MV-4-11 (cell line): Measurements from ENCODE around the gene SOX8.

Source experiments
- DNase-seq: peaks from one replicate; lab custom pipeline; 2025; lab: John Stamatoyannopoulos, UW

The SOX8 gene

DNA sequence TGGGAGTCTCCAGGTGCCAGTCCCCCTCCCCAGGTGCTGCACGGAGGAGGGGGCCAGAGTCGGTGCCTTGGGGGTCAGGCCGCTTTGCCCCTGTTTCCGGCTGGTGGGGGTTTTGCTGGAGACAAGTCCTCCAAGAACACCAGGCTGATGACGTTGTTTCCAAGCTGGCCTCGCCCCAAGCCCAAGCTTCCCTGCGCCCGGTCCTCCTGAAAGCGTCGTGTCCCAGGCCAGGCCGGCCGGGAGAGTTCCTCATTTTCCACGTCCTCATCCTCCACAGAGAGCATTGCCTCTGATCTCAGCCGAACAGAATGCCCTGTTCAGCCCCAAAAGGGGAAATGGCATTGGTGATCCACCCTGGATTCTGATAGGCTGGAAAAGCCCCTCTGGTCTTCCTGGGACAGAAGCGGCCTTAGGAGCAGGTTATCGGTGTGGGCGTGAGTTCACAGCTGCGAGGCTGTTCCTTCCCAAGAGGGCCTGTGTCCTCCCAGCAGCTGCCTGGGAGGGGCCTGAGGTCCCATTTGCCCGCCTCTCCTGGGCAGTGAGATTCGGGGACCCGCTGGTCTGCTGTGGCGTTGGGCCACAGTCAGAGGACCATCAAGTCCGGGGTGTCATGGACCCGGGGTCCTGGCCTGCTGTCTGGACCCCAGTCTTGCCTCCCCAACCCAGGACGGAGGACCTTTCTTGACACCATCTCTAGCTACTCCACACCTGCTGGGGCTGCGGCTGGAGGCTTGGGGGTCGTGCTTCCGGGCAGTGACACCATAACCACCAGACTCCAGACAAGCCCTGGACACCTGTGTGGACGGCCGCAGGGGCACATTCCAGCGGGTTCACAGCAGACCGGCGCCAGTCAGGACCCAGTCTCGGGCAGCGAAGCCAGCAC lies 7.1 kb downstream of the SOX8 start:
- DNase-seq: no peak

- DNase-seq: no peak
Observed at GRCh38 chr16:989354-989814, 7.8 kb downstream of the SOX8 start.

DNA sequence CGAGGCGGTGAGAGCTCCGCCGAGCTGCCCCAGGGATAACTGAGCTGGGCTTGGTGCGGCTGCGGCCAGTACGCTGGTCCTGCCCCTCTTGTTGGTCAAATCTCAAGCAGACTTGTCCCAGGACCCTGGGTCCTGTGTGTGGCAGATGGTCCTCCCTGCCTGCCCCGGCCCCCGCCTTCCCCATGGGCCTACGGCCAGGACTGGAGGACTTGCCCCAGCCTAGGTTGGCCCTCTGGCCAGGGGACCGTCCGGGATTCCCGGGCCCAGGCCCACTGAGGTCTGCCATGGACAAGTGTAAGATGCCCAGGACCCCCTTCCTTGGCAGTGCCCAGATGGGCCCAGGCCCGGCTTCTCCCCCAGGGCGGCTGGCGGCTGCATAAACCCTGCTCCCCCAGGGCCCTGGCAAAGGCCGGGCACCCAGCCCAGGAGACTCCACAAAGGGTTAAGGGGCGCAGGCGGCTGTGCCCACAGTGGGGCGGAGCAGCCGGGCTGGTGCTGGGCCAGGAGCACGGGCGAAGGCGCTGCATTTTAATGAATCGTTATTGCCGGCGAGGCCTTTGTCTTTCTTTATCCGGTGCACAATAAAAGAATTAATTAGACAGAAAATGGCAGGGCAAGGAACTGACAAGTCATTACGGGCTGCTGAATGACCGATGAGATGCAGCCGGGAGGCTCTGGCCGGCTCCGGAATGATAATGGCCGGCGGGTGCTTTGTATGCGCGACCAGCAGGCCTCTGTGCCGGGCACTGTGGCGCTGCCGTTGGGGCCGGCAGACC lies 9.1 kb downstream of the SOX8 start:
- DNase-seq: no peak

GRCh38 chr16:991345-991744 lies 9.8 kb downstream of the SOX8 start:
- no peak for DNase-seq

DNA sequence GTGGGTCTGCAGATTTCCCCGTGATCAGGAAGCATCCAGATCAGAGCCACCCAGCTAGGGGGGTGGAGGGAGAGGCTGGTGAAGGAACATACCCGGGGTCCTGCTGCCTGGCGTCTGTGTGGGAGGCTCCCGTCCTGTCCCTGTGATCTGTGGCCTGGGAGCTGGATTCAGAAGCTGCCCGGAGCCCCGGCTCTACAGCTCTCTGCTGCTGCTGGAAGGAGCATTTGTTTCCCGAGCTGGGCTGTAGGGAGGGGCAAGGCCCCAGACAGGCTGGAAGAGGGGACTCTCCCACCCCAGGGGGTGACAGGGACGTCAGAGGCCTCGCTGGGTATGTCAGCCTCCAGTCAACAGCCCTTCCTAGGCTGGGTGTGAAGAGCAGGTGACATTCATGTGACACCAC lies 10.2 kb downstream of the SOX8 start:
- DNase-seq: no peak

- DNase-seq: no peak
Observed at GRCh38 chr16:993731-994130, 12.2 kb downstream of the SOX8 start.

DNA sequence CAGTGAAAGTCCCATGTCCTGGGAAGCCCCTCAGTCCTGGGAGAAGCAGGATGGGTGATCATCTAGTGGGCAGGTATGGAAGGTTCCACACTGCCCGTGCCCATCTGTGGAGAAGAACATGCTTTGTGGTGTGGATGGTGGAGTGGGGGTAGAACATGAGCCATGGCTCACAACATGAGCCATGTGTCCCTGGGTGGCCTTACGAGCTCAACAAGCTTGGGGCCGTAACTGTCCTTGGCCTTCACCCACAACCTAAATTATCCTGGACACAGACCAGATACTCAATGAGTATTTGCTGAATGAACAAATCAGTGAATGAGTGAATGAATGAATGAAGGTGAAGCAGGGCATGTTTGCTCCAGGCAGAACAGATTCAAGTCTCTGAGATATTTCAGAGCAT lies 13.5 kb downstream of the SOX8 start:
- no peak for DNase-seq

GRCh38 chr16:995783-996182 lies 14.2 kb downstream of the SOX8 start:
- DNase-seq: no peak

DNA sequence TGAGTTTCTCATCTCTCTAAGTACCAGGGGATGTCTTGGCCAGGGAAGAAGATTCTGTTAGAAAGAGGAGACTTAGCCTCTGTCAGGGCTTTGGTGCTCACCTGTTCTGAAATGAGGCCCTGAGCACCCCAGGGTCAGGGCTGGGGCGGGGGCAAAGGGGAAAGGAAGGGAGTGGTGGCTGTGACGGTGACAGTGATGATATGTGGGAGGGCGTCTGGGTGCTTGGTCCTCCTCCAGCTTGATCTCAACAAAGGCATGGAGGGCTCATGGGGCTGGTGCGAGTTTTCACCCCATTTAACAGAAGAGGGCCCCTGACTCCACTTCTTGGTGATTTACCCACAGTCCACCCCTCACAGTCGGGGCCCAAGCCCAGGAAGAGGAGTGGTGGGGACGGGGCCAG lies 15.1 kb downstream of the SOX8 start:
- no peak for DNase-seq

DNA sequence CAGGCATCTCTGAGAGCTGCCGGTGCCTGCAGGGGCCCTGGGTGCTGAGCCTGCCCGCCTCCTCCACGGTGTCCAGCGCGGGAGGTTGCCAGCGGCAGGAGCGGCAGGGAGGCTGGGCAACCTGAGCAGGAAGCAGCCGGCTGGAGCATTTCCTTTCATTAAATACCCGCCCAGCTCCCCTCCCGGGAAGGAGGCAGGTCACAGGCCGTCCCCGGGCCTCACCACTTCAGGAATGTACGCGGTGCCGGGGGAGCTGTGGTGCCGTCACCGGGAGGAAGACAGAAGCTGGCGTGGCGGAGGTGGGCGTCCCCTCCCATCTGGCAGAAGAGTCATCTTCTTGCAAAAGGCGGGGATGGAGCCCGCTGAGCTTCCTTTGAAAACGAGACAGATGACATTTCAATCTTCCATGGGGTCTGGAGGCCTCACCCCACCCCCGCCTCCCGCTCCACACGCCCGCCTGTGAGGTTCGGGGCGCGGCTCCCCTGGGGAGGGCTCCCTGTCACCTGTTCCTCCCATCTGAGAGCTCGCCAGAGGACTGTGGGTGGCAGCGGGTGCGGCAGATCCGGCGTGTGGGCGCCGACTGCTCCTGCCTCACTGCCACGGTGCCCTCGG lies 16.0 kb downstream of the SOX8 start:
- no peak for DNase-seq

GRCh38 chr16:998211-998610 lies 16.6 kb downstream of the SOX8 start:
- DNase-seq: no peak

DNA sequence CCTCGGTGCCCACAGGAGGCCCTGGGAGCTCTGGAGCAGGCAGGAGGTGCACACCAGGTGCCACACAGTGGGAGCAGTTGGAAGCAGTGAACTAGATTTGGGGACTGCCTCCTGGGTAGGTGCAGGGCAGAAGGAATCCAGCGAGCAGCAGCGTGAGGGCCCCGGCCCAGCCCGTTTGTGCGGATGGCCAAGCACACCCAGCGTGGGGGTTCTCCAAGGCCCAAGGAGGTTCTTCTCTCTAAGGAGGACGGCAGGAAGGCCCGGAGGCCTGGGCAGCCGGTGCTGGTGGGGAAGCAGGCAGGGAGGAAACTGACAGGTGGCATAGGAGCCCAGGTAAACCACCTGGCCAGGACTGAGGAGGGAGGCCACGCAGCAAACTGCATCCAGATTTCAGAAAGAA lies 17.0 kb downstream of the SOX8 start:
- no peak for DNase-seq

DNA sequence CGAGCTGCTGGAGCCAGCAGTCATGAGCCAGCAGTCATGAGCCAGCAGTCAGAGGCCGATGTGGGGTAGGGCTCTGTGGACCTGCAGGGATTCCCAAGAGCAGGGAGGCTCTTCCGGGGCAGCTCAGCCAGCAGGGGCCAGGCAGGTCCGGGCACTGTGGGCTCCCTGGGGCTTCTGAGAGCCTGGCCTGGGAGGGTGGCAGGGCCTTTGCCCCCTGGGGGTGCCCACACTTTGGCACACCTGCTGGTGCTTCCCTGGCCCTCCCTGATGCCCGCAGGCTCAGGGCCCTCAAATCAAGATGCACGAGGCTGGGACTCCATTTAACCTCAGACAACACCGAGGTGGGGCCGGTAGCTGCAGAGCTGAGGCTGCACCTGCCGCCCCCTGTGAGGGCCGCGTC lies 18.1 kb downstream of the SOX8 start:
- DNase-seq: no peak

DNA sequence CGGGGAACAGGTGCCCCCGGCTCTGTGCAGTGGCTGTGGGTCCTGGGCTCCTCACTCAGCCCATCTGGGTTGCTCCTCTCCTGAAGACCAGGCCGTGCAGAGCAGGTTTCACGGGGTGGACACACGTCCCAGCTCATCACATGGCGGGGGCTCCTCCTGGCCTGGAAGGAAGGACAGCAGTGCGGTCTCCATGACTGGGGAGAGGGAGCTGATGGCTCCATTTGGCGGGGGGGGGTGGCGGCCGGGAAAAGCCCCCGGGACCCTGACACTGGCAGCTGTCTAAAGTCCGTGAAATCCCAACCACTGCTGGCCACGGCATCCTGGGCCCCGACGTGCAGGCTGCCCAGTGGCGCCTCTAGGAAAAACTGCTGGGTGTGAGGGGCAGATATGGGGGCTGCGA lies 19.0 kb downstream of the SOX8 start:
- DNase-seq: no peak

DNA sequence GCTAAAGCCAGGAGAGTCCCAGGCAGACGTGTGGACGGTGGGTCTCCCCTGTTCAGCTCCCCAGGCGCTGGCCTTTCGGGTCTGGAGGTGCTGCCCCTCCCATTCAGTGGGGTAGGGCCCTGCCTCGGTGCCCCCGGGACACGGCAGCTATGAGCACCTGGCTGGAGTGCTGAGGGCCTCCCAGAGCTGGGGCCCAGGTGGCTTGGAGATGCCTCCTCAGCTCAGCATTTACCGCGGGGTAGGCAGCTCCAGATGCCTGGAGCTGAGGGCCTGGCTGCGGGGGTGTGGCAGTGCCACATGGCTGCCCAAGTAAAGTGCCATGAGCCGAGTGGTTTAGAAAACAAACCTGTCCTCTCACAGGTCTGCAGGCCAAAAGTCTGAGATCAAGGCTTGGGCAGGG lies 19.5 kb downstream of the SOX8 start:
- DNase-seq: no peak

GRCh38 chr16:1002399-1003166 lies 21.0 kb downstream of the SOX8 start:
- DNase-seq: peak; percentile 46

DNA sequence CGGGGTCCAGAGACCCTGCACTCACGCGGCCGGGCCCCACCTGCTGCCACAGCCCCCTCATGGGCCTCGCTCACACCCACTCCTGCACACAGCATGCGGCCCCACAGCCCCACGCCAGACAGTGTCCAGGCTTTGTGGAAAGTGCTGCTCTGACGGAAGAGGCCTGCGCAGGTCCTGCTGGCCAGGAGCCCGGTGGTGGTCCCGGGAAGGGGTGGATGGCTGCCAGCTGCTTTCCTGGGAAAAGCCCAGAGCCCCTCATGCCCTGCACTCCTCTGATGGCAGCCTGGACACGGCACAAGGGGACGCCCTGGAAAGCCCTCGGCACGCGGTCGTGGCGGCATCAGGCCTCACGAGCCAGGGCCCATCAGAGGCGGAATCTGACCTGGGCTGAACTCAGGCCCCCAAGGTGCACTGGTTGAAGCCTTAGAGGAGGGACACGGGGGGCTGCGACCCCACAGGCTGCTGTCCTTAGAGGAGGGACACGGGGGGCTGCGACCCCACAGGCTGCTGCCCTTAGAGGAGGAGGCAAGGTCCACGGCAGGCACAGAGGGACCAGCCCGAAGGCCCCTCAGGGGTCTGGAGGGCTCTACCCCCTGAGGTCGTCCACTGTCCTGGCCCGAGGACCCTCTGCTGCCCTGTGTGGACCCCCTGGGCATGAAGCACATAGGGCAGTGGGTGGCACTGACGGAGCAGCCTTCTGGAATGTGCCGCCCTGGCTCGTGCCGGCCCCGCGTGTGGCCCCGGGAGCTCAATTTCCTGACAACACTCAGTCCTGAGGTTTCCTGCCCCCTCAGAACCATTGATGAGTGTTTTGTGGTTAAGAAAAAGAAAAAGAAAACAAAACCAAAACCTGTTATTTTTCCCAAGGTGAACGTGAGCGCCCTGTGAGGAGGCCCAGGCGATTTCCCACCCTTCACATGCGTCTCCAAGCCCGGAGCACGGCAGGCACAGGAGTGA lies 22.1 kb downstream of the SOX8 start:
- peak; percentile 15 for DNase-seq

- DNase-seq: no peak
Observed at GRCh38 chr16:1005286-1005685, 23.7 kb downstream of the SOX8 start.

GRCh38 chr16:1006781-1007180 lies 25.2 kb downstream of the SOX8 start:
- no peak for DNase-seq

DNA sequence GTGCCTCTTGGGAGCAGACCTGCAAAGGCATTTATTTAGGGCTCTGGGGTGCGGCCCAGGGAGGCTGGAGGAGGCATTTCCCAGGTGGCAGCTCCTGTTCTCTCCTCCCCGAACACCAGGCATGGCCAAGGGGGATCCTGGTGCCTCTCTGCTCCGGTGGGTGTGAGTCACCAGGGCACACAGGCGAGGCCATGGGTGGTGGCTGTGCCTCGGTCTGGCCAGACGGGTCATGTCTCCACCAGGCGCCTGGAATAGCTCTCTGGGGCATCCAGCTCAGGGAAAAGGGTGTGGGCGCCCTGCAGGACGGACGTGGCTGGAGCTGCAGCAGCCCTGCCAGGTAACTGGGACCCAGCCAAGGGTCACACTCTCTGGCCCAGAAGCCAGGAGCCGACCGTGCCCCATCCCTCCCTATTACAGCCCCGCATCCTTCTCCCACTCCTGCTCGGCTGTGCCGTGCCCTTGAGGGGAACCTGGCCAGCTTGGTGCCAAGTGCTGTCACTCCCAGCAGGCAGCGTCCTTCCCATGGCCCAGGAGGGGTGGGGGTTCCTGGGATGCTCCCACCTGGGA lies 25.8 kb downstream of the SOX8 start:
- no peak for DNase-seq

DNA sequence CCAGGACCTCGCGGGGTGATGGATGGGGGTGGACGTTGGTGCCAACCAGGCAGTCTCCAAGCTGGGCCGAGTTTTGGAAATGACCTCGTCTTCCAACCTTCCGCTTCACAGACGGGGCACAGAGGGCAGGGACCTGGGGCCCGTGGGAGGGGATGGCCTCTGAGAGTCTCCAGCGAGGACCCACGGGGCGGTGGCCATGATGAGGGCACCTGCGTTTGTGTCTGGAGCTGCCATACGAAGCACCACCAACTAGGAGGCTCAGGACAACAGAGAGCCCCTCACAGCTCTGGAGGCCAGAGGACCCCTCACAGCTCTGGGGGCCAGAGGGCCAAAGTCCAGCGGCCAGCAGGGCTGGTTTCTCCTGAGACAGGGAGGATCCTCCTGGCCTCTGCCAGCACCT lies 26.5 kb downstream of the SOX8 start:
- DNase-seq: no peak
